SJCRH30 (cell line): ENCODE measurements around the gene CRLF3. TPM values are rescaled to one million over a fixed set of nuclear protein-coding genes. Genes with fewer than 3 reads are reported as not detected.
"Not testable (repeated sequence)": the region's sequence is repeated elsewhere in the genome, so short reads cannot be mapped to it uniquely, and the experiment has no call there.

Experiments
- DNase-seq, 2 experiments: peaks; one replicate each; pipeline ENCODE4 v3.0.0-alpha.2; 2015 to 2020
- H3K27ac ChIP-seq: fragments of 250-450 bp; sonication (Bioruptor Pico); 2 replicates; pipeline ENCODE4 v1.5.1; 2020; ENCODE audit warnings: mild to moderate bottlenecking, moderate library complexity
- H3K27me3 ChIP-seq: fragments of 250-450 bp; sonication (Bioruptor Pico); 2 replicates; pipeline ENCODE4 v1.5.1; 2020; ENCODE audit warnings: mild to moderate bottlenecking, moderate library complexity
- H3K36me3 ChIP-seq: fragments of 250-450 bp; sonication (Bioruptor Pico); 2 replicates; pipeline ENCODE4 v1.5.1; 2020; ENCODE audit warnings: mild to moderate bottlenecking, moderate library complexity
- H3K4me1 ChIP-seq: fragments of 250-450 bp; sonication (Bioruptor Pico); 2 replicates; pipeline ENCODE4 v1.5.1; 2020; ENCODE audit warnings: mild to moderate bottlenecking, moderate library complexity
- H3K4me3 ChIP-seq: fragments of 250-450 bp; sonication (Bioruptor Pico); 2 replicates; pipeline ENCODE4 v1.5.1; 2020; ENCODE audit warnings: mild to moderate bottlenecking, moderate library complexity
- H3K9me3 ChIP-seq: fragments of 250-450 bp; sonication (Bioruptor Pico); replicated peaks from 2 replicates; pipeline ENCODE4 v1.5.1; 2020; ENCODE audit warnings: mild to moderate bottlenecking, moderate library complexity
- total RNA-seq: library from RNA; depleted of rRNA; stranded (reverse); fragments of >200 nt; shearing (Covaris generic); gene quantifications from 2 replicates; pipeline ENCODE4 v1.2.3, GENCODE V29; 2014; rRNA removed

CRLF3 gene
- total RNA-seq, 1 experiment from 2014 or later: 28.6 TPM

- H3K9me3 ChIP-seq, H3K4me3 ChIP-seq, H3K27ac ChIP-seq, H3K4me1 ChIP-seq, H3K27me3 ChIP-seq, DNase-seq: not testable (repeated sequence)
- peaks cover 27% of the 10 kb centered on the region for H3K36me3 ChIP-seq
Measured at GRCh38 chr17:30735644-30736043, 88.8 kb downstream of the CRLF3 start.

GRCh38 chr17:30735206-30735605 lies 89.3 kb downstream of the CRLF3 start:
- H3K36me3 ChIP-seq: peaks cover 25% of the 10 kb centered on the region
- H3K9me3 ChIP-seq, H3K4me3 ChIP-seq, DNase-seq, H3K27ac ChIP-seq, H3K27me3 ChIP-seq, H3K4me1 ChIP-seq: not testable (repeated sequence)

- H3K27me3 ChIP-seq, DNase-seq, H3K4me3 ChIP-seq, H3K27ac ChIP-seq, H3K9me3 ChIP-seq, H3K4me1 ChIP-seq: not testable (repeated sequence)
- peaks cover 24% of the 10 kb centered on the region for H3K36me3 ChIP-seq
Measured at GRCh38 chr17:30734153-30734552, 90.3 kb downstream of the CRLF3 start.

Other genes starting within 250 kb of the CRLF3 start
- 28.3 and 37.6 TPM in 2 replicates for gene ATAD5, start 7.3 kb upstream of the CRLF3 start, total RNA-seq
- gene TEFM, start 81.5 kb upstream of the CRLF3 start, total RNA-seq: 16.0 and 18.1 TPM in 2 replicates
- 0.30 TPM in 1 of 2 replicates, not detected in the other for gene ADAP2, start 97.3 kb upstream of the CRLF3 start, total RNA-seq
- gene RNF135, start 146.3 kb upstream of the CRLF3 start, total RNA-seq: 1.0 and 1.1 TPM in 2 replicates